ENCODE results near the gene PRORP. TPM values are rescaled to one million over a fixed set of nuclear protein-coding genes. Genes with fewer than 3 reads are reported as not detected.

Gene PRORP
- 24.7 and 29.9 TPM in 2 replicates for total RNA-seq

DNA sequence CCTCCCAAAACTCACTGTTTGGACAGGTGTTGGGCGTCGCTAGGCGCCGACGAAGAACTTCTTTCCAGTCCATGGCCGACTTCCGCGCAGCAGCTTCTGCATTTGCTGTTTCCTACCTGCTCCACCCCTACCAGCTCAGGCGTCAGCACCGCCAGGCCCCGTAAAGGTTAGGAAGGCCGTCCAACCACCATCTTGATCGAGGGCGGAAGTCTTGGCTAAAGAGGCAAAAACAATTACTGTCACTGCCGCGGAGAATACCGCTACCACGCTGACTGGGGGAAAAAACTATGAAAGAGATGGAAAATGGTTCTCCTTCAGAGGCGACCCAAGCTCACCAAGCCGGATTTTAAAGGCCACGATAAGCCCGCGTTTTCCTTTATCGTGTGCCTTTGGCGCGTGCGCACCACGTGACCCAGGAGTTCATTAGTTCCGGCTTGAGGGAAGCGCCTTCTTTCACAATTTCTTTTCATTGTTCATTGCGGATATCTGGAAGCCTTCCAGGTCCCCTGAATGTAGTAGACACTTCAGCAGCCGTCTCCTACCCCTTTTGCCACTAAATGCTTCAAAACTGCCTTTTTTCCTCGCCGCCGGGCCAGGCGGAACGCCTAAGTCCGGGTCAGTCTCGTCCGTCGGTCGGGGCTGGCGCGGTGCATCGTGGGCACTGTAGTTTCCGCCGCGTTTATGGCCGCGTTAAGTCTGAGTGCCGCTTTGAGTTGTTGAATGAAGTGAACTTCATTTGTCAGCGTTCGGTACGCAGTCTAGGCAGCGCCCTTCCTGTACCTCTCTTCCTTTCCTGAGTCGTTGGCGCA is at the start of gene PRORP, which contains the start of gene PPP2R3C:
Gene PRORP (plus strand): TSS at position 666 of the 809 bp plus-strand sequence. CDS start 694 bp downstream, outside the sequence.
Gene PPP2R3C (minus strand): TSS at position 104 of the 809 bp plus-strand sequence. CDS start 31 bp downstream, at position 73.

Other genes with a start within 250 kb of the PRORP start
- gene BAZ1A, start 247.2 kb upstream of the PRORP start, total RNA-seq, result 23.7 and 49.3 TPM in 2 replicates
- 111 and 112 TPM in 2 replicates for gene SRP54, start 139.6 kb upstream of the PRORP start, total RNA-seq
- gene FAM177A1, start 76.3 kb upstream of the PRORP start, total RNA-seq, result 59.8 and 61.2 TPM in 2 replicates
- gene PPP2R3C, start 562 bp upstream of the PRORP start, total RNA-seq, result 31.4 and 53.6 TPM in 2 replicates
- 234 and 314 TPM in 2 replicates for gene PSMA6, start 169.8 kb downstream of the PRORP start, total RNA-seq